MM.1S (cell line): ENCODE measurements around the gene FOXP2.
"Not testable (repeated sequence)": the region's sequence is repeated elsewhere in the genome, so short reads cannot be mapped to it uniquely, and the experiment has no call there.

Experiments
- DNase-seq: peaks from one replicate; pipeline ENCODE4 v3.0.0-alpha.2; 2015
- H2AFZ ChIP-seq: fragments of 300-600 bp; sonication (generic); 2 replicates; pipeline ENCODE4 v1.6.0; 2016; ENCODE audit warnings: antibody characterized with exemption, low read length
- H3F3A ChIP-seq: fragments of 300-600 bp; sonication (generic); 2 replicates; pipeline ENCODE4 v1.6.1; 2016; ENCODE audit warnings: mild to moderate bottlenecking, antibody characterized with exemption, low read length, moderate library complexity, mixed read lengths; ENCODE audit not compliant: insufficient read depth
- H3K27ac ChIP-seq: fragments of 300-600 bp; sonication (generic); 2 replicates; pipeline ENCODE4 v1.5.1; 2016; ENCODE audit warnings: mild to moderate bottlenecking, low read length
- H3K27me3 ChIP-seq: fragments of 300-600 bp; sonication (generic); replicated peaks from 2 replicates; pipeline ENCODE4 v1.6.0; 2016; ENCODE audit warnings: low read length; ENCODE audit not compliant: insufficient read depth
- H3K36me3 ChIP-seq: fragments of 300-600 bp; sonication (generic); replicated peaks from 2 replicates; pipeline ENCODE4 v1.6.1; 2016; ENCODE audit warnings: mild to moderate bottlenecking, low read length, mixed read lengths; ENCODE audit not compliant: insufficient read depth
- H3K4me1 ChIP-seq: fragments of 300-600 bp; sonication (generic); 2 replicates; pipeline ENCODE4 v1.6.1; 2016; ENCODE audit warnings: low read length, mixed read lengths
- H3K4me2 ChIP-seq: fragments of 300-600 bp; sonication (generic); 2 replicates; pipeline ENCODE4 v1.6.0; 2016; ENCODE audit warnings: low read depth, low read length
- H3K4me3 ChIP-seq: fragments of 300-600 bp; sonication (generic); 2 replicates; pipeline ENCODE4 v1.5.1; 2016; ENCODE audit warnings: low read length, mixed read lengths
- H3K79me2 ChIP-seq: fragments of 300-600 bp; sonication (generic); 2 replicates; pipeline ENCODE4 v1.6.1; 2016; ENCODE audit warnings: mixed run types, low read length, mixed read lengths
- H3K9ac ChIP-seq: fragments of 300-600 bp; sonication (generic); 2 replicates; pipeline ENCODE4 v1.6.1; 2016; ENCODE audit warnings: low read length, mixed read lengths
- H3K9me2 ChIP-seq: fragments of 300-600 bp; sonication (generic); replicated peaks from 2 replicates; pipeline ENCODE4 v1.6.1; 2016; ENCODE audit warnings: mild to moderate bottlenecking, low read length, mixed read lengths; ENCODE audit not compliant: insufficient read depth
- H3K9me3 ChIP-seq: fragments of 300-600 bp; sonication (generic); replicated peaks from 2 replicates; pipeline ENCODE4 v1.6.1; 2016; ENCODE audit warnings: mild to moderate bottlenecking, low read length, mixed read lengths; ENCODE audit not compliant: insufficient read depth
- H4K20me1 ChIP-seq: fragments of 300-600 bp; sonication (generic); 2 replicates; pipeline ENCODE4 v1.6.1; 2016; ENCODE audit warnings: mild to moderate bottlenecking, low read length, moderate library complexity, mixed read lengths; ENCODE audit not compliant: insufficient read depth
- EZH2 ChIP-seq: fragments of 300-600 bp; sonication (generic); optimal IDR thresholded peaks from 2 replicates; pipeline ENCODE3; 2017; ENCODE audit warnings: low read depth, mild to moderate bottlenecking, antibody characterized with exemption, low read length, mixed read lengths
- EZH2phosphoT487 ChIP-seq: fragments of 300-600 bp; sonication (generic); IDR thresholded peaks from 2 replicates; pipeline ENCODE4 v1.6.1; 2018; ENCODE audit warnings: antibody characterized with exemption, low read length
- TF ChIP-seq, protein P1 (sequence below): fragments of 300-600 bp; sonication (generic); IDR thresholded peaks from 2 replicates; pipeline ENCODE4 v1.5.1; 2016; ENCODE audit warnings: antibody characterized with exemption, low read length, mixed read lengths

FOXP2 gene

DNA sequence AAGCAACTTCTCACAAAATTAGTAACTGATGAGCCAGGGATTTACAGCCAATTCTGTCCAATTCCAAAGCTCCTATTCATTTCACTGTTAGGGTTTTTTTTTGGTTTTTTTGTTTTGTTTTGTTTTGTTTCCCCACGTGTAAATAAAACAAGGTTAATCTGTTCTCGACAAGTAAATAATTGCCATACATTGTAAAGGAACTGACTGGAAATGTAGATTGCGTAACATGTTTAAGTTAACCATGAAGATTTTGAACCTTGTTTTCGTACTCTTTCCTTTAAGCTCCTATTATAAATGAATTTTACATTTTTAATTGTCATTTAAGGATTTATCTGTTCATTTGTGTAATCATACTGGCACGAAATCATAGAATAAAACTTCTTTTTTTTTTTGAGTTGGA, 42.0 kb upstream of the FOXP2 start:
- H3K36me3 ChIP-seq = no peaks in the 10 kb centered on the region
- no peaks in the 10 kb centered on the region for H3K27me3 ChIP-seq
- no peak overlapping the region for H3K4me3 ChIP-seq
- no peaks in the 10 kb centered on the region for H4K20me1 ChIP-seq
- no peak overlapping the region for H2AFZ ChIP-seq
- H3K9ac ChIP-seq = no peak overlapping the region
- no peak for DNase-seq
- H3K4me2 ChIP-seq = no peak overlapping the region
- H3K9me2 ChIP-seq = no peaks in the 10 kb centered on the region
- no peaks in the 10 kb centered on the region for H3K79me2 ChIP-seq
- TF ChIP-seq EZH2 (no peak), EZH2phosphoT487 (no peak)
- TF ChIP-seq, protein P1, sequence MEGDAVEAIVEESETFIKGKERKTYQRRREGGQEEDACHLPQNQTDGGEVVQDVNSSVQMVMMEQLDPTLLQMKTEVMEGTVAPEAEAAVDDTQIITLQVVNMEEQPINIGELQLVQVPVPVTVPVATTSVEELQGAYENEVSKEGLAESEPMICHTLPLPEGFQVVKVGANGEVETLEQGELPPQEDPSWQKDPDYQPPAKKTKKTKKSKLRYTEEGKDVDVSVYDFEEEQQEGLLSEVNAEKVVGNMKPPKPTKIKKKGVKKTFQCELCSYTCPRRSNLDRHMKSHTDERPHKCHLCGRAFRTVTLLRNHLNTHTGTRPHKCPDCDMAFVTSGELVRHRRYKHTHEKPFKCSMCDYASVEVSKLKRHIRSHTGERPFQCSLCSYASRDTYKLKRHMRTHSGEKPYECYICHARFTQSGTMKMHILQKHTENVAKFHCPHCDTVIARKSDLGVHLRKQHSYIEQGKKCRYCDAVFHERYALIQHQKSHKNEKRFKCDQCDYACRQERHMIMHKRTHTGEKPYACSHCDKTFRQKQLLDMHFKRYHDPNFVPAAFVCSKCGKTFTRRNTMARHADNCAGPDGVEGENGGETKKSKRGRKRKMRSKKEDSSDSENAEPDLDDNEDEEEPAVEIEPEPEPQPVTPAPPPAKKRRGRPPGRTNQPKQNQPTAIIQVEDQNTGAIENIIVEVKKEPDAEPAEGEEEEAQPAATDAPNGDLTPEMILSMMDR = no peak
- no peaks in the 10 kb centered on the region for H3K9me3 ChIP-seq
- H3K27ac ChIP-seq = no peak overlapping the region
- no peaks in the 10 kb centered on the region for H3F3A ChIP-seq
- H3K4me1 ChIP-seq = no peaks in the 10 kb centered on the region

DNA sequence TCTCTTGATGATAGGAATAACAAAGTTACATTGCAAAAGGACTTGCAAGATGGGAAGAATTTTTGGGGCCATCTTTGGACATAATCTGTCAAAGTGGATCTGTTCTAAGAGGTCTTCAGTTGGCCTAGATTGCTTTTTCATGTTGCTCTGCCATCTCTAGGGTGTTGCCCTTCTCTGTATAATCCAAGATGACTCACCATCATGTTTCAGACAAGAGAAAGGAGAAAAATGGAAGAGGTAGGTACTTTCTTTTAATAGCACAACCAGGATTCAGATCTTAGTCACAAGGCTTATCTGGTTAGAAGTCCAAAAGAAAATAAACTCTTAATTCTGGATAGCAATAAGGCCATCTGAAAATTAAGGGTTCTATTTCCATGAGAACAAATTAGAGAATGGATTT, 38.7 kb upstream of the FOXP2 start:
- H3K4me3 ChIP-seq = no peak overlapping the region
- H3K27ac ChIP-seq = no peak overlapping the region
- TF ChIP-seq EZH2 (no peak), EZH2phosphoT487 (no peak)
- TF ChIP-seq, protein P1 = no peak
- H3K9me2 ChIP-seq = no peaks in the 10 kb centered on the region
- no peaks in the 10 kb centered on the region for H3K4me1 ChIP-seq
- H2AFZ ChIP-seq = no peak overlapping the region
- DNase-seq = no peak
- H3K4me2 ChIP-seq = no peak overlapping the region
- no peaks in the 10 kb centered on the region for H3K36me3 ChIP-seq
- H3K9ac ChIP-seq = no peak overlapping the region
- H4K20me1 ChIP-seq = no peaks in the 10 kb centered on the region
- H3K9me3 ChIP-seq = no peaks in the 10 kb centered on the region
- H3K27me3 ChIP-seq = no peaks in the 10 kb centered on the region
- no peaks in the 10 kb centered on the region for H3K79me2 ChIP-seq
- H3F3A ChIP-seq = no peaks in the 10 kb centered on the region

DNA sequence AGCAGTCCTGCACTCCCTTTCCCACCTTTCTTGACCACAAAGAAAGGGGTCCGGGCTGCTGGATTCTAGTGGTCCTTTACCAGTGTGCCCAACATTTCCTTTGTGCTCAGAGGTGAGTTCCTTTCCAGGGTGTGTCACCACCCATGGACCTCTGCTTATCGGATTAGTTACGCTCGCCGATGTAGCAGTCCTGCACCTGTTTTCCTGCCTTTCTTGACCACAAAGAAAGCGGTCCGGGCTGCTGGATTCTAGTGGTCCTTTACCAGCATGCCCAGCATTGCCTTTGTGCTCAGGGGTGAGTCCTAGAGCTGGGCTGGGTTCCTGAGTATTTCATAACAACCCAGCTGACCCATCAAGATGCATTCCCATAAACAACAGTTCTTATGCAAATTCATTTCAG, 30.7 kb upstream of the FOXP2 start:
- H3K4me3 ChIP-seq, H3F3A ChIP-seq, H4K20me1 ChIP-seq, H3K9me2 ChIP-seq, H3K79me2 ChIP-seq, H3K4me1 ChIP-seq, H3K9me3 ChIP-seq, H3K9ac ChIP-seq, H3K27me3 ChIP-seq, H3K36me3 ChIP-seq, H2AFZ ChIP-seq, DNase-seq, H3K4me2 ChIP-seq, H3K27ac ChIP-seq: not testable (repeated sequence)

DNA sequence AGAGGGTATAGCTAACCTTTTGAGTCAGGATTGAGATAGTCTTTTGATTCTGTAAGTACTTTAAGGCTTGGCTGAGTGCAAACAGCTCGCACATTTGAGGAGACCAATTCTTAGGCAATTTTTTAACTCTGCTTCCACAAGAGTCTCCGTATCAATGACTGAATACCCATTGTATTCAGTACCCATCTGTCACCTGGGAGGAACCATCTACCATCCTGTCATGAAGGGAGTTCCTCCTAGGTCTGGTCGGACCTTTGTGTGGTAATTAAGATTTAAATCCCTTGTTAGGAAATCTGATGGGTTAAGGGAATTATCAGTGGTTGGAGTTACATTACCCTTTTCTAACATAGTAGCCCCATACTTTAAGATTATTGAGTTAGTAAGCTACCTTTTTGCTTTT, 30.3 kb upstream of the FOXP2 start:
- H3K27ac ChIP-seq, H3K9ac ChIP-seq, H3K9me3 ChIP-seq, H3K36me3 ChIP-seq, H3K79me2 ChIP-seq, DNase-seq, H3F3A ChIP-seq, H3K4me1 ChIP-seq, H3K4me2 ChIP-seq, H4K20me1 ChIP-seq, H3K27me3 ChIP-seq, H3K4me3 ChIP-seq, H3K9me2 ChIP-seq, H2AFZ ChIP-seq: not testable (repeated sequence)
